GF-D8 (cell line): Measurements from ENCODE around the gene PRKCZ.

Source experiments
- DNase-seq: peaks from one replicate; lab custom pipeline; 2025; lab: John Stamatoyannopoulos, UW

Gene PRKCZ

GRCh38 chr1:2049718-2050431 is at the start of gene PRKCZ:
TSS of gene PRKCZ (plus strand) at chr1:2050411. CDS start at chr1:2050631, 220 bp downstream.
- DNase-seq, result no peak

GRCh38 chr1:2000432-2000831 is 49.8 kb upstream of the PRKCZ start:
- DNase-seq, result no peak

GRCh38 chr1:2000850-2001249 is 49.4 kb upstream of the PRKCZ start:
- no peak for DNase-seq

- DNase-seq, result no peak
These were observed 48.3 kb upstream of the PRKCZ start for GRCh38 chr1:2001773-2002411.

- DNase-seq, result no peak
These were observed 46.6 kb upstream of the PRKCZ start, which contains the start of gene CFAP74 for GRCh38 chr1:2003541-2004131. TSS of gene CFAP74 (minus strand) at chr1:2003786. CDS start at chr1:1990956, 12,830 bp downstream.

- DNase-seq, result no peak
These were observed 45.4 kb upstream of the PRKCZ start for GRCh38 chr1:2004856-2005255.

GRCh38 chr1:2009101-2010053 is 40.8 kb upstream of the PRKCZ start:
- DNase-seq, result no peak

GRCh38 chr1:2014181-2014580 is 36.0 kb upstream of the PRKCZ start:
- no peak for DNase-seq

- DNase-seq, result no peak
These were observed 35.2 kb upstream of the PRKCZ start for GRCh38 chr1:2014741-2015735.

- no peak for DNase-seq
These were observed 34.1 kb upstream of the PRKCZ start for GRCh38 chr1:2016123-2016522.

- DNase-seq, result no peak
These were observed 31.7 kb upstream of the PRKCZ start for GRCh38 chr1:2018217-2019171.

- no peak for DNase-seq
These were observed 31.1 kb upstream of the PRKCZ start, which contains the start of gene GABRD for GRCh38 chr1:2019172-2019543. TSS of gene GABRD (plus strand) at chr1:2019345. CDS start at chr1:2019424, 79 bp downstream.

- DNase-seq, result no peak
These were observed 30.5 kb upstream of the PRKCZ start for GRCh38 chr1:2019571-2020309.

GRCh38 chr1:2020310-2020655 is 29.9 kb upstream of the PRKCZ start:
- no peak for DNase-seq

- DNase-seq, result no peak
These were observed 28.7 kb upstream of the PRKCZ start for GRCh38 chr1:2021550-2021949.

GRCh38 chr1:2022063-2022770 is 28.0 kb upstream of the PRKCZ start:
- no peak for DNase-seq

GRCh38 chr1:2023187-2023586 is 27.0 kb upstream of the PRKCZ start:
- DNase-seq, result no peak

GRCh38 chr1:2024451-2024850 is 25.8 kb upstream of the PRKCZ start:
- no peak for DNase-seq
